Prostate gland (tissue), 2 donors: Measurements from ENCODE around the gene PCDHGA1.

ENCODE experiments used
- CTCF ChIP-seq, 4 experiments: fragments of 200-600 bp in 2 of 4; fragments of 450-650 bp in 2 of 4; sonication (generic) in 2 of 4; IDR thresholded peaks; 1 replicate in 3 of 4; 2 replicates in 1 of 4; pipeline ENCODE4 v1.5.1; 2016 to 2019; ENCODE audit warnings: antibody characterized with exemption in 4 of 4, mild to moderate bottlenecking in 2 of 4, moderate library complexity in 2 of 4
- POLR2A ChIP-seq: fragments of 450-650 bp; IDR thresholded peaks from one replicate; pipeline ENCODE4 v1.6.1; 2016; ENCODE audit warnings: antibody characterized with exemption, mild to moderate bottlenecking

DNA sequence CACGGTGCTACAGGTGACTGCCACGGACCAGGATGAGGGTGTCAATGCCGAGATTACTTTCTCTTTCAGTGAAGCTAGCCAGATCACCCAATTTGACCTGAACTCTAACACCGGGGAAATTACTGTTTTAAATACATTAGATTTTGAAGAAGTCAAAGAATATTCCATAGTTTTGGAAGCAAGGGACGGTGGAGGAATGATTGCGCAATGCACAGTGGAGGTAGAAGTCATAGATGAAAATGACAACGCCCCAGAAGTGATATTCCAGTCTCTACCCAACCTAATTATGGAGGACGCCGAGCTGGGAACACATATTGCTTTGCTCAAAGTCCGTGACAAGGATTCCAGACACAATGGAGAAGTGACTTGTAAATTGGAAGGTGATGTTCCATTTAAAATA, 58.3 kb downstream of the PCDHGA1 start:
- TF ChIP-seq CTCF (IDR thresholded peaks at IDR 0.05) = no peak
- TF ChIP-seq POLR2A = no peak
